Head of caudate nucleus (tissue), 42 donors: ENCODE data around the gene DNM1.
A peak's percentile ranks its signal among the peaks of the same experiment; 100 is the strongest.

Source experiments
- DNase-seq, 42 donors: peaks; one replicate each; pipeline versions ENCODE4 v3.0.0 to v3.0.0-alpha.2; 2020 to 2021; ENCODE audit warnings: mixed read lengths in 7 of 42
- intact Hi-C: fragments of 100-400 bp; cut with DNase I; formaldehyde crosslinking; loops from one replicate; pipeline ENCODE4 v1.15.0; 2022

Gene DNM1

GRCh38 chr9:128285033-128285784, 82.0 kb downstream of the DNM1 start:
- no peak for DNase-seq
- intact Hi-C loops: no loop called here

DNA sequence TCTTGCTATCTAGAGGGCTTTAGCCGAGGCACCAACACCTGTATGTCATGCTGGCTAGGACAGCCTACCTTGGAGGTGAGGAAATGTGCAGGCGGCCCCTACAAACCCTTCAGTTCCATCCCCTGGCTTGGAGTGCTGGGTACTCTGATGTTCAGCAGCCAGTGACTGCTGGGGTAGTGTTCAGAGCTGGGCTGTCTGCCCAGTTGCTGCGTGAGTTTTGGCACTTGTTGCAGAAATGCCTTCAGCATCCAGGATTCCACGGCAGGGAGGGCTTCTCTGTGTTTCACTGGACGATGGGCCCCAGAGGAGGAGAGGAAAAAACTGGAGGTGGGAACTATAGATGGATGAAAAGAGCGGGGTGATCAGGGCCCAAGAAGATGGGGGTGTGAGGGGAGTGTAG, 83.3 kb downstream of the DNM1 start:
- peak; percentile 25 to 90 (median 78) for DNase-seq
- intact Hi-C loops: no loop called here

GRCh38 chr9:128288273-128289004, 85.3 kb downstream of the DNM1 start:
- DNase-seq: no peak
- intact Hi-C loops: no loop called here

DNA sequence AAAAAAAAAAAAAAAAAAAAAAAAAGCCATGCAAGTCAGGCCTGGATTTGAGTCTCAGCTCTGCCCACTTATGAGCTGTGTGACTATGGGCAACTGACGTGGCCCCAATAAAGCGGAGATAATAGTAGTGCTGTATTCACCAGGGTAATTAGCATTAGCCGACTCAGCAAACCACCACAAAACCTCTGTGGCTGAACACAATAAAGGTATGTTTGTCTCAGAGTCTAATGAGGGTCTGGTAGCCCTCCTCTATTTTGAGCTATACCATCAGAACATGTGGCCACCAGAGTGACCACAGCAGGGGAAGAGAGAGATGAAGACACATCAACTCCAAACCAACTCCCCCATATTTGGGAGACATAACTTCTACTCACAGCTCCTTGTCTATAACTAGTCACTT, 88.8 kb downstream of the DNM1 start:
- no peak for DNase-seq
- intact Hi-C loops: no loop called here

- intact Hi-C loops: no loop called here
- DNase-seq: no peak
These were observed 89.9 kb downstream of the DNM1 start for GRCh38 chr9:128293091-128293490.

GRCh38 chr9:128294142-128294541, 91.0 kb downstream of the DNM1 start:
- intact Hi-C loops: no loop called here
- no peak for DNase-seq

GRCh38 chr9:128296340-128297220, 93.4 kb downstream of the DNM1 start:
- intact Hi-C loops: loop anchor here (5.0 kb wide), 1 partner anchor 46 kb away; the partner anchor contains the start of gene SLC27A4
- DNase-seq: no peak

DNA sequence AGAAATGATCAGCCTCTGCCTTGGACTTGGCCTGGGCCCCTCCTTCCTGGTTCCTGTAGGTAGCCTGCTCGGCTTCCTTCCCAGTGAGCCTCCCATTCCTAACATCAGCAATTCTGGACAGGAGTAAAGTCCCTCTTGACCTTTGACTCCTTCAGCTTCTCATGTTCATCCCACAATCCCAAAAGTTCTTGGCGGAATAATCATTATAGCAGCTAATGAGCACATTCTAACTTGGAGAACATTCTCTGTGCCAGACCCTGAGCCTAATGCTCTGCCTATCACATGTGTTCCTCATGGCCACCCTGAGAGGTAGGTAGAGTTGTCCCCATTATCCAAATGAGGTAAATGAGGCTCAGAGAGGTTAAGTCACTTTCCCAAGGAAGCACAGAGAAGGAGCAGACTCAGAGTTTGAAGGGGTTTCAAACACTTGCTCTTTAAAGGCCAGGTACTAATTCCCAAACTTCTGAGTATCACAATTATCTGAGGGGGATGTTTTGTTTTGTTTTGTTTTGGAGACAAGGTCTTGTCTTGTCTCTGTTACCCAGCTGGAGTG, 94.1 kb downstream of the DNM1 start:
- intact Hi-C loops: loop anchor here (5.0 kb wide), 1 partner anchor 45 kb away; the partner anchor contains the start of gene SLC27A4
- DNase-seq: no peak

GRCh38 chr9:128298535-128299482, 95.6 kb downstream of the DNM1 start:
- intact Hi-C loops: loop anchor here (5.0 kb wide), 1 partner anchor 43 kb away; the partner anchor contains the start of gene SLC27A4
- DNase-seq: peak in 2 of 42 donors; percentile 41 to 58

GRCh38 chr9:128304136-128304970, 101.2 kb downstream of the DNM1 start:
- no peak for DNase-seq
- intact Hi-C loops: no loop called here
